H1 (cell line): ENCODE measurements around the gene GABPB1. TPM values are rescaled to one million over a fixed set of nuclear protein-coding genes. Genes with fewer than 3 reads are reported as not detected.

Experiments
- CTCF ChIA-PET: fragments of 300-600 bp; sonication (Branson Sonifier 250); formaldehyde crosslinking; loops from one replicate; lab custom pipeline; 2021; ENCODE audit not compliant: partially characterized antibody; lab: Charles Lee
- POLR2A ChIA-PET: fragments of 300-600 bp; sonication (Branson Sonifier 250); formaldehyde crosslinking; loops from one replicate; lab custom pipeline; 2021; ENCODE audit warnings: inconsistent platforms; ENCODE audit not compliant: partially characterized antibody; lab: Charles Lee
- DNase-seq, 2 experiments: peaks; one replicate each; pipeline versions ENCODE4 v3.0.0 to v3.0.0-alpha.2; 2010 to 2022; ENCODE audit warnings: low spot score in 2 of 2, low read depth in 1 of 2, mixed read lengths in 1 of 2
- FAIRE-seq: peaks from 2 replicates; lab custom pipeline; 2011; peaks lifted over from hg19 to GRCh38; lab: Jason Lieb, UNC
- H2AFZ ChIP-seq: 2 replicates; pipeline ENCODE4 v1.8.1; 2012; ENCODE audit warnings: low read length, inconsistent platforms
- H2AK5ac ChIP-seq: 2 replicates; pipeline ENCODE4 v1.6.1; 2013; ENCODE audit warnings: low read depth, low read length
- H2BK120ac ChIP-seq: replicated peaks from 2 replicates; pipeline ENCODE3; 2013; ENCODE audit warnings: low read depth, low read length, inconsistent platforms
- H2BK12ac ChIP-seq: 2 replicates; pipeline ENCODE4 v1.6.1; 2013; ENCODE audit warnings: low read depth, low read length
- H2BK15ac ChIP-seq: 2 replicates; pipeline ENCODE4 v1.6.1; 2013; ENCODE audit warnings: low read length
- H2BK20ac ChIP-seq: 2 replicates; pipeline ENCODE4 v1.6.1; 2013; ENCODE audit warnings: low read length
- H2BK5ac ChIP-seq: 2 replicates; pipeline ENCODE4 v1.6.1; 2013; ENCODE audit warnings: low read depth, low read length
- H3K14ac ChIP-seq: 2 replicates; pipeline ENCODE4 v1.6.1; 2013; ENCODE audit warnings: inconsistent platforms; ENCODE audit not compliant: insufficient read length
- H3K18ac ChIP-seq: 2 replicates; pipeline ENCODE4 v1.6.1; 2013; ENCODE audit warnings: low read length; ENCODE audit errors: extremely low read depth
- H3K23ac ChIP-seq: 2 replicates; pipeline ENCODE4 v1.6.1; 2013; ENCODE audit warnings: inconsistent platforms; ENCODE audit not compliant: insufficient read length
- H3K23me2 ChIP-seq: 2 replicates; pipeline ENCODE4 v1.6.1; 2013; ENCODE audit warnings: low read depth, low read length
- H3K27ac ChIP-seq: 2 replicates; pipeline ENCODE4 v1.6.1; 2011; ENCODE audit warnings: low read depth, low read length, inconsistent platforms
- H3K27me3 ChIP-seq, 4 experiments: replicated peaks in 1 of 4; 1 replicate in 1 of 4; 2 replicates in 3 of 4; pipeline versions ENCODE4 v1.6.1 to v1.8.1; 2011 to 2013; ENCODE audit warnings: low read length in 3 of 4, mild to moderate bottlenecking in 3 of 4, inconsistent platforms in 2 of 4, mixed read lengths in 2 of 4, moderate library complexity in 1 of 4; ENCODE audit not compliant: control insufficient read depth in 3 of 4, insufficient read depth in 3 of 4; ENCODE audit errors: extremely low read depth in 1 of 4
- H3K36me3 ChIP-seq, 4 experiments: 2 replicates each; pipeline versions ENCODE4 v1.6.1 to v1.8.1; 2011 to 2013; ENCODE audit warnings: mild to moderate bottlenecking in 4 of 4, low read length in 3 of 4, moderate library complexity in 2 of 4, control low read depth in 1 of 4, inconsistent platforms in 1 of 4; ENCODE audit not compliant: insufficient read depth in 4 of 4, control insufficient read depth in 2 of 4
- H3K4ac ChIP-seq: replicated peaks from 2 replicates; pipeline ENCODE3; 2013; ENCODE audit warnings: low read length, low read depth, mixed read lengths, inconsistent platforms; ENCODE audit not compliant: insufficient read length
- H3K4me1 ChIP-seq, 4 experiments: replicated peaks in 1 of 4; 1 replicate in 1 of 4; 2 replicates in 3 of 4; pipeline versions ENCODE4 v1.6.1 to v1.8.1; 2011 to 2013; ENCODE audit warnings: low read length in 3 of 4, inconsistent platforms in 2 of 4, mixed read lengths in 1 of 4; ENCODE audit not compliant: insufficient read depth in 4 of 4, control insufficient read depth in 3 of 4
- H3K4me2 ChIP-seq, 2 experiments: 2 replicates each; pipeline versions ENCODE4 v1.6.1 to v1.8.1; 2011 to 2013; ENCODE audit warnings: low read depth in 2 of 2, low read length in 2 of 2, control low read depth in 1 of 2, inconsistent platforms in 1 of 2, mild to moderate bottlenecking in 1 of 2; ENCODE audit not compliant: insufficient read depth in 1 of 2
- H3K4me3 ChIP-seq, 4 experiments: fragments of 200-600, 300-600 bp in 1 of 4; sonication (generic), shearing (Covaris generic), sonication (Bioruptor Twin) in 1 of 4; 2 replicates each; pipeline versions ENCODE4 v1.5.1 to v1.8.1; 2011 to 2016; ENCODE audit warnings: low read length in 4 of 4, low read depth in 3 of 4, control low read depth in 2 of 4, inconsistent platforms in 2 of 4, mild to moderate bottlenecking in 2 of 4, mixed read lengths in 1 of 4, moderate library complexity in 1 of 4; ENCODE audit not compliant: insufficient read depth in 2 of 4; ENCODE audit errors: extremely low read depth in 1 of 4
- H3K56ac ChIP-seq: replicated peaks from 2 replicates; pipeline ENCODE3; 2013; ENCODE audit warnings: low read depth, mild to moderate bottlenecking, mixed read lengths, low read length, inconsistent platforms; ENCODE audit not compliant: insufficient read length
- H3K79me1 ChIP-seq: 2 replicates; pipeline ENCODE4 v1.6.1; 2013; ENCODE audit warnings: low read depth, low read length, control low read depth
- H3K79me2 ChIP-seq, 2 experiments: 2 replicates each; pipeline versions ENCODE4 v1.6.1 to v1.8.1; 2012 to 2013; ENCODE audit warnings: low read length in 2 of 2, mild to moderate bottlenecking in 2 of 2, inconsistent platforms in 1 of 2; ENCODE audit not compliant: insufficient read depth in 2 of 2, control insufficient read depth in 1 of 2
- H3K9ac ChIP-seq, 4 experiments: replicated peaks in 1 of 4; 1 replicate in 1 of 4; 2 replicates in 3 of 4; pipeline versions ENCODE4 v1.6.1 to v1.8.1; 2011 to 2013; ENCODE audit warnings: low read depth in 3 of 4, low read length in 3 of 4, control low read depth in 2 of 4, mild to moderate bottlenecking in 2 of 4, moderate library complexity in 2 of 4, inconsistent platforms in 1 of 4; ENCODE audit errors: extremely low read depth in 1 of 4
- H3K9me3 ChIP-seq, 2 experiments: 2 replicates each; pipeline versions ENCODE4 v1.6.1 to v1.8.1; 2012 to 2013; ENCODE audit warnings: mild to moderate bottlenecking in 2 of 2, moderate library complexity in 2 of 2, control low read depth in 1 of 2, inconsistent platforms in 1 of 2, low read depth in 1 of 2, low read length in 1 of 2, mixed read lengths in 1 of 2; ENCODE audit not compliant: insufficient read depth in 2 of 2
- H4K20me1 ChIP-seq, 2 experiments: replicated peaks in 1 of 2; 2 replicates each; pipeline versions ENCODE3 to v1.8.1; 2011 to 2013; ENCODE audit warnings: inconsistent platforms in 2 of 2, low read length in 2 of 2, mild to moderate bottlenecking in 1 of 2; ENCODE audit not compliant: insufficient read depth in 2 of 2, control insufficient read depth in 1 of 2
- H4K5ac ChIP-seq: 2 replicates; pipeline ENCODE4 v1.6.1; 2013; ENCODE audit warnings: low read length, low read depth, mixed read lengths, inconsistent platforms; ENCODE audit not compliant: insufficient read length
- H4K8ac ChIP-seq: 2 replicates; pipeline ENCODE4 v1.8.0; 2013; ENCODE audit warnings: mild to moderate bottlenecking, moderate library complexity, low read length, inconsistent platforms; ENCODE audit not compliant: insufficient read depth; ENCODE audit errors: extremely low read depth
- H4K91ac ChIP-seq: replicated peaks from 2 replicates; pipeline ENCODE3; 2013; ENCODE audit warnings: low read length, mixed read lengths, inconsistent platforms; ENCODE audit not compliant: insufficient read length
- ASH2L ChIP-seq: fragments of 200-600, 300-600 bp; sonication (generic); IDR thresholded peaks from one replicate; pipeline ENCODE4 v1.7.1; 2017; ENCODE audit warnings: low read length
- CEBPB ChIP-seq: IDR thresholded peaks from 2 replicates; pipeline ENCODE4 v1.6.1; 2012; ENCODE audit warnings: low read depth, low read length
- CHD2 ChIP-seq: IDR thresholded peaks from 2 replicates; pipeline ENCODE4 v1.6.1; 2012; ENCODE audit warnings: low read length, improper control_type of control experiment
- CREB1 ChIP-seq: IDR thresholded peaks from 2 replicates; pipeline ENCODE4 v1.6.1; 2012; ENCODE audit warnings: inconsistent platforms
- EZH2 ChIP-seq: fragments of 200-600 bp; sonication (generic); IDR thresholded peaks from 2 replicates; pipeline ENCODE4 v1.7.1; 2012; ENCODE audit warnings: low read depth, mild to moderate bottlenecking, moderate library complexity, low read length, inconsistent platforms; ENCODE audit not compliant: severe bottlenecking
- GABPA ChIP-seq: IDR thresholded peaks from 2 replicates; pipeline ENCODE4 v1.6.1; 2011; ENCODE audit warnings: mild to moderate bottlenecking, low read length, moderate library complexity, borderline replicate concordance; ENCODE audit not compliant: insufficient read depth
- GTF2F1 ChIP-seq: IDR thresholded peaks from 2 replicates; pipeline ENCODE4 v1.6.1; 2012; ENCODE audit warnings: low read depth, low read length, improper control_type of control experiment, borderline replicate concordance
- KDM1A ChIP-seq: fragments of 200-600, 300-600 bp; sonication (generic); IDR thresholded peaks from 2 replicates; pipeline ENCODE4 v1.7.1; 2016; ENCODE audit warnings: mild to moderate bottlenecking, low read length, borderline replicate concordance
- NANOG ChIP-seq: IDR thresholded peaks from 2 replicates; pipeline ENCODE4 v1.6.1; 2011; ENCODE audit warnings: low read length, low read depth, mild to moderate bottlenecking, inconsistent platforms; ENCODE audit not compliant: insufficient read depth, poor library complexity, severe bottlenecking
- POLR2AphosphoS5 ChIP-seq: IDR thresholded peaks from 2 replicates; pipeline ENCODE4 v1.6.1; 2011; ENCODE audit warnings: low read depth, low read length
- SAP30 ChIP-seq: fragments of 300-600 bp; sonication (generic); IDR thresholded peaks from 2 replicates; pipeline ENCODE4 v1.7.1; 2012; ENCODE audit warnings: low read length, moderate library complexity, mild to moderate bottlenecking, inconsistent platforms; ENCODE audit not compliant: insufficient read depth, insufficient replicate concordance
- SP4 ChIP-seq: IDR thresholded peaks from 2 replicates; pipeline ENCODE4 v1.6.1; 2012; ENCODE audit warnings: low read length, inconsistent platforms
- SUZ12 ChIP-seq: fragments of 200-600 bp; sonication (generic); IDR thresholded peaks from 2 replicates; pipeline ENCODE4 v1.6.1; 2012; ENCODE audit warnings: mild to moderate bottlenecking, inconsistent platforms, low read length, moderate library complexity, mixed read lengths
- TCF12 ChIP-seq: IDR thresholded peaks from 2 replicates; pipeline ENCODE4 v1.6.1; 2011; ENCODE audit warnings: low read depth, mild to moderate bottlenecking, low read length
- TEAD4 ChIP-seq: IDR thresholded peaks from 2 replicates; pipeline ENCODE4 v1.6.1; 2012; ENCODE audit warnings: low read depth, low read length, inconsistent platforms, mixed read lengths
- WGBS, 2 experiments: shearing (Covaris generic) in 1 of 2; methylation state at CpG; one replicate each; pipeline versions ENCODE4 v1.1.6 to v1.1.7; 2013 to 2015; ENCODE audit warnings: low lambda C conversion rate in 2 of 2, mixed read lengths in 2 of 2, inconsistent platforms in 1 of 2, low coverage in 1 of 2, missing lambda C conversion rate in 1 of 2; ENCODE audit not compliant: insufficient replicate concordance in 2 of 2, insufficient coverage in 1 of 2, insufficient read length in 1 of 2; ENCODE audit errors: extremely low coverage in 1 of 2, missing lambda C conversion rate in 1 of 2; 5-methylcytosine and 5-hydroxymethylcytosine counted together
- polyA plus RNA-seq, 7 experiments: library from polyadenylated mRNA; depleted of rRNA in 3 of 7; stranded (reverse) in 5 of 7; unstranded in 2 of 7; fragments of >200 nt in 5 of 7; fragments of 200-250 nt in 2 of 7; gene quantifications; 1 replicate in 5 of 7; 2 replicates in 1 of 7; 4 replicates in 1 of 7; pipeline versions ENCODE4 v1.2.1 to v1.2.3, GENCODE V29; 2011 to 2013; ENCODE audit warnings: missing spikeins in 2 of 7, mixed read lengths in 2 of 7
- total RNA-seq: library from RNA; stranded (reverse); fragmentation: NEBNext Ultra II Directional; extraction: Animal tissue kit (Norgen Biotek cat#: 25700); gene quantifications from 2 replicates; pipeline ENCODE4 v1.2.1, GENCODE V29; 2021

The GABPB1 gene
- total and polyA plus RNA-seq, 2 of the 8 experiments (the other 6 are each of a cell fraction or from before 2014, with no cell fraction given), result 24.5 to 32.3 TPM

DNA sequence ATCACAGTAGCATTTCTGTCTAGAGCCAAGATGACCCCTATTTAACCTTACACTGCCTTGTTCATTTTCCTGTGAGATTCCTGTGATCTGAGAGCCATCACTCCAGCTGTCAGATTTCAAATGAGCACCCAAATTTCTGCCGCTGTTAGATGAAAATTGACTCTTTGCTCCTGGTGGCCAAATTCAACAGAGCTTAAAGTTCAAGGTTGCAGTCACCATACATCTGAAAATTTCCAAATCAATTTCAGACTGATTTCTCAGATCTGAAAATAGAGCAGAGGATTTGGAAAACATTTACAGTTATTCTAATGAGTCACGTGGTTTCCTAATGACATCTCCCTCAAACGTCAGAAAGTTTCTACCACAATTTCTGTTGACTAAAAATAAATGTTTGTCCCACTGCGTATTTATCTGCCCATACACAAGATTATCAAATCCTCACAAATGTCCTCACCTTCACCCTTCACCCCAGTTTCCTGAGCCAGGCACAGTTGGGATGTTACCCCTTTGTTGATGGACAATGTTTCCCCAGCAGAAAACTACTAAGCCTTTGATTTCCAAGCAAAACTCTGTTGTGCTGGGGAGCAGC lies 105.9 kb downstream of the GABPB1 start:
- no peaks in the 10 kb centered on the region for H3K79me2 ChIP-seq
- no peak overlapping the region for H3K27ac ChIP-seq
- H4K20me1 ChIP-seq, result no peaks in the 10 kb centered on the region
- no peaks in the 10 kb centered on the region for H3K9me3 ChIP-seq
- no peak overlapping the region for H2BK20ac ChIP-seq
- no peaks in the 10 kb centered on the region for H3K23me2 ChIP-seq
- H3K4me2 ChIP-seq, result no peak overlapping the region
- no peak overlapping the region for H3K14ac ChIP-seq
- H3K18ac ChIP-seq, result no peak overlapping the region
- ChIA-PET CTCF (interaction anchor here (0.9 to 4.8 kb wide), 3 partner anchors 10 to 28 kb away, joined by 3 to 37 read pairs (median 3); no protein-coding TSS in a partner anchor), POLR2A (no interaction called here)
- no peak overlapping the region for H3K4me3 ChIP-seq
- no peak overlapping the region for H2BK12ac ChIP-seq
- H3K9ac ChIP-seq, result no peak overlapping the region
- no peak overlapping the region for H2BK15ac ChIP-seq
- no peak for FAIRE-seq
- no peaks in the 10 kb centered on the region for H3K4me1 ChIP-seq
- H3K27me3 ChIP-seq, result no peaks in the 10 kb centered on the region
- H3K56ac ChIP-seq, result no peak overlapping the region
- no peak overlapping the region for H2BK5ac ChIP-seq
- no peak for DNase-seq
- WGBS, 2 experiments, result 86% methylated on average over 4 of the region's 4 CpGs; no CpG with 5 or more reads in 1 of the 2 experiments
- H4K5ac ChIP-seq, result no peak overlapping the region
- H3K23ac ChIP-seq, result no peak overlapping the region
- H2AFZ ChIP-seq, result no peak overlapping the region
- no peak overlapping the region for H4K91ac ChIP-seq
- no peak overlapping the region for H4K8ac ChIP-seq
- H2BK120ac ChIP-seq, result no peak overlapping the region
- no peaks in the 10 kb centered on the region for H3K79me1 ChIP-seq
- H2AK5ac ChIP-seq, result no peak overlapping the region
- no peaks in the 10 kb centered on the region for H3K36me3 ChIP-seq
- H3K4ac ChIP-seq, result no peak overlapping the region
- TF ChIP-seq EZH2, result no peak
- TF ChIP-seq CHD2, result no peak
- TF ChIP-seq CREB1, result no peak
- TF ChIP-seq POLR2AphosphoS5, result no peak
- no peak for TF ChIP-seq SAP30
- no peak for TF ChIP-seq GTF2F1
- no peak for TF ChIP-seq TCF12
- no peak for TF ChIP-seq TEAD4
- TF ChIP-seq SP4, result no peak
- TF ChIP-seq GABPA, result no peak
- TF ChIP-seq ASH2L, result no peak
- no peak for TF ChIP-seq SUZ12
- TF ChIP-seq CEBPB, result no peak
- no peak for TF ChIP-seq KDM1A
- no peak for TF ChIP-seq NANOG
